ENCODE measurements around the gene MREG.

GRCh38 chr2:216039918-216040317, 26.6 kb upstream of the MREG start:
- TF ChIP-seq, protein P1, sequence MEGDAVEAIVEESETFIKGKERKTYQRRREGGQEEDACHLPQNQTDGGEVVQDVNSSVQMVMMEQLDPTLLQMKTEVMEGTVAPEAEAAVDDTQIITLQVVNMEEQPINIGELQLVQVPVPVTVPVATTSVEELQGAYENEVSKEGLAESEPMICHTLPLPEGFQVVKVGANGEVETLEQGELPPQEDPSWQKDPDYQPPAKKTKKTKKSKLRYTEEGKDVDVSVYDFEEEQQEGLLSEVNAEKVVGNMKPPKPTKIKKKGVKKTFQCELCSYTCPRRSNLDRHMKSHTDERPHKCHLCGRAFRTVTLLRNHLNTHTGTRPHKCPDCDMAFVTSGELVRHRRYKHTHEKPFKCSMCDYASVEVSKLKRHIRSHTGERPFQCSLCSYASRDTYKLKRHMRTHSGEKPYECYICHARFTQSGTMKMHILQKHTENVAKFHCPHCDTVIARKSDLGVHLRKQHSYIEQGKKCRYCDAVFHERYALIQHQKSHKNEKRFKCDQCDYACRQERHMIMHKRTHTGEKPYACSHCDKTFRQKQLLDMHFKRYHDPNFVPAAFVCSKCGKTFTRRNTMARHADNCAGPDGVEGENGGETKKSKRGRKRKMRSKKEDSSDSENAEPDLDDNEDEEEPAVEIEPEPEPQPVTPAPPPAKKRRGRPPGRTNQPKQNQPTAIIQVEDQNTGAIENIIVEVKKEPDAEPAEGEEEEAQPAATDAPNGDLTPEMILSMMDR (conservative IDR thresholded peaks at IDR 0.05; ENCODE audit: low read depth in 2 of 2), result no peak
- no peak for TF ChIP-seq EZH2phosphoT487 (IDR thresholded peaks at IDR 0.05; ENCODE audit: unreplicated experiment)
- no peak for TF ChIP-seq EZH2 (IDR thresholded peaks at IDR 0.05; ENCODE audit: low read depth, unreplicated experiment)
- no peak for TF ChIP-seq JUNB (IDR thresholded peaks at IDR 0.05; ENCODE audit: unreplicated experiment)
- no peak for TF ChIP-seq POLR2AphosphoS5 (IDR thresholded peaks at IDR 0.05; ENCODE audit: low read depth)
- TF ChIP-seq, protein P2, sequence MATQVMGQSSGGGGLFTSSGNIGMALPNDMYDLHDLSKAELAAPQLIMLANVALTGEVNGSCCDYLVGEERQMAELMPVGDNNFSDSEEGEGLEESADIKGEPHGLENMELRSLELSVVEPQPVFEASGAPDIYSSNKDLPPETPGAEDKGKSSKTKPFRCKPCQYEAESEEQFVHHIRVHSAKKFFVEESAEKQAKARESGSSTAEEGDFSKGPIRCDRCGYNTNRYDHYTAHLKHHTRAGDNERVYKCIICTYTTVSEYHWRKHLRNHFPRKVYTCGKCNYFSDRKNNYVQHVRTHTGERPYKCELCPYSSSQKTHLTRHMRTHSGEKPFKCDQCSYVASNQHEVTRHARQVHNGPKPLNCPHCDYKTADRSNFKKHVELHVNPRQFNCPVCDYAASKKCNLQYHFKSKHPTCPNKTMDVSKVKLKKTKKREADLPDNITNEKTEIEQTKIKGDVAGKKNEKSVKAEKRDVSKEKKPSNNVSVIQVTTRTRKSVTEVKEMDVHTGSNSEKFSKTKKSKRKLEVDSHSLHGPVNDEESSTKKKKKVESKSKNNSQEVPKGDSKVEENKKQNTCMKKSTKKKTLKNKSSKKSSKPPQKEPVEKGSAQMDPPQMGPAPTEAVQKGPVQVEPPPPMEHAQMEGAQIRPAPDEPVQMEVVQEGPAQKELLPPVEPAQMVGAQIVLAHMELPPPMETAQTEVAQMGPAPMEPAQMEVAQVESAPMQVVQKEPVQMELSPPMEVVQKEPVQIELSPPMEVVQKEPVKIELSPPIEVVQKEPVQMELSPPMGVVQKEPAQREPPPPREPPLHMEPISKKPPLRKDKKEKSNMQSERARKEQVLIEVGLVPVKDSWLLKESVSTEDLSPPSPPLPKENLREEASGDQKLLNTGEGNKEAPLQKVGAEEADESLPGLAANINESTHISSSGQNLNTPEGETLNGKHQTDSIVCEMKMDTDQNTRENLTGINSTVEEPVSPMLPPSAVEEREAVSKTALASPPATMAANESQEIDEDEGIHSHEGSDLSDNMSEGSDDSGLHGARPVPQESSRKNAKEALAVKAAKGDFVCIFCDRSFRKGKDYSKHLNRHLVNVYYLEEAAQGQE (IDR thresholded peaks at IDR 0.05; ENCODE audit: unreplicated experiment), result no peak
- TF ChIP-seq CREB1 (CRISPR knock-in tag; IDR thresholded peaks at IDR 0.05; ENCODE audit: low read depth), result no peak
- TF ChIP-seq NANOG (IDR thresholded peaks at IDR 0.05; ENCODE audit: borderline replicate concordance), result no peak
- no peak for TF ChIP-seq ETS1 (IDR thresholded peaks at IDR 0.05)

Data from GM23338 (cell line).